Activated CD4-positive, alpha-beta T cell treated with anti-CD3 and anti-CD28 coated beads, Interleukin-2, amount 50 U/mL, for 16 hours (primary cell): ENCODE data around the gene USP11.

Experiments
- DNase-seq: peaks from one replicate; pipeline ENCODE4 v3.0.0-alpha.2; 2020

USP11 gene

GRCh38 chrX:47232803-47233332, at the start of gene USP11:
TSS of gene USP11 (plus strand) at chrX:47233009. CDS start at chrX:47233044, 35 bp downstream.
- DNase-seq, result peak; percentile 30

GRCh38 chrX:47184486-47184885, 48.3 kb upstream of the USP11 start:
- DNase-seq, result no peak

- no peak for DNase-seq
Observed at GRCh38 chrX:47185241-47185640, 47.6 kb upstream of the USP11 start.

- DNase-seq, result no peak
Observed at GRCh38 chrX:47186096-47186740, 46.6 kb upstream of the USP11 start.

- no peak for DNase-seq
Observed at GRCh38 chrX:47187106-47187677, 45.6 kb upstream of the USP11 start.

- DNase-seq, result no peak
Observed at GRCh38 chrX:47189906-47190305, 42.9 kb upstream of the USP11 start.

- DNase-seq, result peak; percentile 92
Observed at GRCh38 chrX:47190445-47191269, 42.2 kb upstream of the USP11 start.

GRCh38 chrX:47191331-47191730, 41.5 kb upstream of the USP11 start:
- peak; percentile 48 for DNase-seq

- DNase-seq, result no peak
Observed at GRCh38 chrX:47191806-47192401, 40.9 kb upstream of the USP11 start.

- DNase-seq, result peak; percentile 98
Observed at GRCh38 chrX:47193475-47194193, 39.2 kb upstream of the USP11 start, which contains the start of gene UBA1. TSS of gene UBA1 (plus strand) at chrX:47193829. CDS start at chrX:47198803, 4,974 bp downstream.

- no peak for DNase-seq
Observed at GRCh38 chrX:47194194-47194787, 38.5 kb upstream of the USP11 start.

GRCh38 chrX:47196098-47196497, 36.7 kb upstream of the USP11 start:
- DNase-seq, result no peak

- DNase-seq, result no peak
Observed at GRCh38 chrX:47197526-47197925, 35.3 kb upstream of the USP11 start.

GRCh38 chrX:47198026-47198686, 34.7 kb upstream of the USP11 start:
- no peak for DNase-seq

GRCh38 chrX:47198687-47199080, 34.1 kb upstream of the USP11 start:
- DNase-seq, result no peak

GRCh38 chrX:47199286-47199685, 33.5 kb upstream of the USP11 start:
- no peak for DNase-seq

GRCh38 chrX:47200385-47201150, 32.2 kb upstream of the USP11 start:
- DNase-seq, result no peak

GRCh38 chrX:47201345-47201944, 31.4 kb upstream of the USP11 start:
- no peak for DNase-seq

GRCh38 chrX:47202316-47202715, 30.5 kb upstream of the USP11 start:
- no peak for DNase-seq

- no peak for DNase-seq
Observed at GRCh38 chrX:47202877-47203276, 29.9 kb upstream of the USP11 start.
